ENCODE measurements around the gene ROGDI.

The ROGDI gene

GRCh38 chr16:4766875-4767628, 35.4 kb downstream of the ROGDI start, which contains the start of gene ZNF500:
TSS of gene ZNF500 (minus strand) at chr16:4767162. CDS start at chr16:4765978, 1,184 bp downstream.
- Histone ChIP-seq H3K4me1 (ENCODE audit: control insufficient read depth, insufficient read depth, low read length) (no peaks in the 10 kb centered on the region; the same call in 1 of the 2 replicates), H3K4me3 (ENCODE audit: low read depth, low read length) (peak within 1 kb of the TSS; percentile 76), H3K9me3 (ENCODE audit: control insufficient read depth, insufficient read depth, low read depth, low read length) (no peaks in the 10 kb centered on the region), H3K27ac (ENCODE audit: extremely low read depth, low read depth, low read length) (peak within 1 kb of the TSS; percentile 88), H3K36me3 (ENCODE audit: control insufficient read depth in 2 of 2, insufficient read depth in 1 of 2, low read length in 2 of 2) (peaks cover 7 to 33% of the 10 kb centered on the region in 2 experiments; a peak in 2 of 3 replicates)
- POLR2A ChIA-PET: interaction anchor here (3.2 to 3.9 kb wide), 2 partner anchors 33 to 80 kb away, joined by 8 to 43 read pairs; partner anchors contain the start of genes ANKS3, DNAAF8, GLYR1 and UBN1
- CTCF ChIA-PET: interaction anchor here (0.7 kb wide), 1 partner anchor 36 kb away, joined by 3 read pairs; no protein-coding TSS in a partner anchor
- TF ChIP-seq ZBTB7A (tag by site-specific recombination; IDR thresholded peaks at IDR 0.05; ENCODE audit: low read depth) (peak; percentile 72), WT1 (tag by site-specific recombination; IDR thresholded peaks at IDR 0.05) (no peak), ZNF776 (tag by site-specific recombination; IDR thresholded peaks at IDR 0.05; ENCODE audit: borderline replicate concordance) (no peak), ZFP37 (tag by site-specific recombination; IDR thresholded peaks at IDR 0.05) (peak; percentile 74), ZIC2 (tag by site-specific recombination; IDR thresholded peaks at IDR 0.05) (peak; percentile 16; the same call in 1 of the 2 replicates), ZBTB21 (tag by site-specific recombination; IDR thresholded peaks at IDR 0.05) (0 out of 2 replicates have a peak, but pooled peaks have one; percentile 28), PATZ1 (tag by site-specific recombination; IDR thresholded peaks at IDR 0.05) (peak; percentile 82), ZSCAN18 (tag by site-specific recombination; IDR thresholded peaks at IDR 0.05) (no peak), ZFHX2 (tag by site-specific recombination; conservative IDR thresholded peaks at IDR 0.05) (peak; percentile 88), KLF16 (tag by site-specific recombination; IDR thresholded peaks at IDR 0.05) (peak; percentile 84), ZNF600 (tag by site-specific recombination; IDR thresholded peaks at IDR 0.05) (peak; percentile 95), ZNF792 (tag by site-specific recombination; IDR thresholded peaks at IDR 0.05) (no peak), BCL11B (tag by site-specific recombination; IDR thresholded peaks at IDR 0.05; ENCODE audit: low read depth) (0 out of 2 replicates have a peak, but pooled peaks have one; percentile 56), ZNF510 (tag by site-specific recombination; IDR thresholded peaks at IDR 0.05; ENCODE audit: insufficient replicate concordance) (no peak), KLF9 (tag by site-specific recombination; IDR thresholded peaks at IDR 0.05; ENCODE audit: low read depth) (peak; percentile 95), HIC1 (tag by site-specific recombination; IDR thresholded peaks at IDR 0.05) (peak; percentile 91), ZBTB20 (tag by site-specific recombination; IDR thresholded peaks at IDR 0.05) (peak; percentile 99), ZNF692 (tag by site-specific recombination; IDR thresholded peaks at IDR 0.05) (peak; percentile 97), KLF1 (tag by site-specific recombination; IDR thresholded peaks at IDR 0.05) (peak; percentile 76), PRDM6 (tag by site-specific recombination; IDR thresholded peaks at IDR 0.05) (no peak), KLF17 (tag by site-specific recombination; IDR thresholded peaks at IDR 0.05) (peak; percentile 46; the same call in 1 of the 2 replicates), ZBTB8A (tag by site-specific recombination; IDR thresholded peaks at IDR 0.05) (peak; percentile 34; the same call in 1 of the 2 replicates), GLIS1 (tag by site-specific recombination; IDR thresholded peaks at IDR 0.05) (peak; percentile 71), PBX3 (CRISPR knock-in tag; IDR thresholded peaks at IDR 0.05) (0 out of 2 replicates have a peak, but pooled peaks have one; percentile 65)

Data from HEK293 (cell line).